Activated CD4-positive, CD25-positive, alpha-beta regulatory T cell treated with anti-CD3 and anti-CD28 coated beads, Interleukin-2, amount 50 U/mL, for 24 hours (primary cell): ENCODE results near the gene GSAP.

Experiments used
- ATAC-seq, 2 donors: fragments of 150-1000 bp; cut with Tn5 transposase; one replicate each; pipeline ENCODE4 v1.10.0; 2021; ENCODE audit warnings: mild to moderate bottlenecking in 1 of 2, moderate library complexity in 1 of 2

The GSAP gene

GRCh38 chr7:77434570-77435275, 18.6 kb upstream of the GSAP start:
- no peak for ATAC-seq

- ATAC-seq, result no peak
Observed at GRCh38 chr7:77433901-77434300, 17.8 kb upstream of the GSAP start.

DNA sequence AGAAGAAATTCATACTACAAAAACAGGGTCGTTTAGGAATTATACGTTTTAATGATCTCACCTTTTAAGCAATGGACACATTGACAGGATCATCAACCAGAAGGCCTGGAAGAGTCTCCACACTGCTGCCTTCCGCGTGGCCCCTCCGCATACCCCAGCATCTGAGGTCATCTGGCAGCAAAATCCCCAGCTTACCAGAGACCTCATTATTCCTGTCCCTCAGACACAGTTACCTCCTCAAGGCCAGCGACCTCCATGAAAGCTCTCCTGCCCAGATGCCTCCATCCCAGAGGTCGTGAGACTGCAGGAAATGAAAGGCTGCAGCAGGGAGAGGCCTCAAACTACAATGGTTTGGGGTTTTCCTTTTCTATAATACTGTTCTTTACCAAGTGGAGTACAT, 14.8 kb upstream of the GSAP start:
- ATAC-seq, result no peak

- no peak for ATAC-seq
Observed at GRCh38 chr7:77428777-77429231, 12.7 kb upstream of the GSAP start.

DNA sequence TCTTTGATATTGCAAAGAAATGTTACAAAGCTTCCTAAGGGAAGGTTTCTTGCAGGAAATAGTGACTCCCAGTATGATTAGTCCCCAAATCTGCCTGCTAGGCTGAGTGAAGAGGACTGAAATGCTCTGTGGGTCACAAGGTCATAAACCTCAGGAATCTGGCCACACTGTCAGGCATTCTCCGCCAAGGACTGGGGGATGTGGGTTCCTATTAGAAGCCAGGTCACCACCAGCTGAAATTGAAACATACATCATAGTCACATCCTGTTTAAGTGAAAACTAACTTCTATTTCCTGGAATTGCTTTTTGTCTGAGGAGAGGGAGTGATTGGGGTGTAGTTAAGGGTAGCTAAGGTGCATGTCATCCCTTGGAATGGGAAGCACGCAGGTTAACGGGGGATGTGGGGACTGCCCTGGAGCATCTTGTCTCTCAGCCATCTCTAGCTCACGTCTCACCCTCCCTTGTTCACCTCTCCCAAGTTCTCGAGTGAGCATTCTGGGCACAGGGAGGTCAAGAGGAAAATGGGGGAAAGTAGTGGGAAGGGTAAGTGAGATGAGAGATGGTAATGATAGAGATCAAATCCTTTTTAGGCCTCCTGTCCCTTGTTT, 12.0 kb upstream of the GSAP start:
- peak; percentile 56 to 60 for ATAC-seq

DNA sequence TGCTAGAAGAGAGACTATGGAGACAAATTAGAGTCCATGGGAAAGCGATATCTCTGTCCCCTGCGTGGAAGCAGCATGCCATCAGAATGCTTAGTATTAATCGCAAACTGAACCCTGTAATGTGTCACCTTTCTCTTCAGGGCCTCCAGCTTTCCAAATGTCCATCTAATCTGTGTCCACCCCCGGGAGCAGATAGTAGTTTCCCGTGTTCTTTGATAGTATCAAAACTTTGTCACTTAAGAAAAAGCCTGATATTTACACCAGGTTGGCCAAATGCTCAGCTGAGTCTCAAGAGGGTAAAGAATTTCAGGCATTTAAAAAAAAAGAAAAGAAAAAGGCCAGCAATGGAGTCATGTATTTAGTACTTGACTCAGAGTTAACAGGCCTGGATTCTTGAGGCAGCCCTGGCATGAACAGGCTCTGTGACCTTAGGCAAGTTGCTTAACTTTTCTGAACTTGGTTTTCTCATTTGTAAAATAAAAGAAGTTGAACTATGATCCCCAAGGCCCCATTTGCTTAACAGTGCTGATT, 10.4 kb upstream of the GSAP start:
- ATAC-seq, result no peak

DNA sequence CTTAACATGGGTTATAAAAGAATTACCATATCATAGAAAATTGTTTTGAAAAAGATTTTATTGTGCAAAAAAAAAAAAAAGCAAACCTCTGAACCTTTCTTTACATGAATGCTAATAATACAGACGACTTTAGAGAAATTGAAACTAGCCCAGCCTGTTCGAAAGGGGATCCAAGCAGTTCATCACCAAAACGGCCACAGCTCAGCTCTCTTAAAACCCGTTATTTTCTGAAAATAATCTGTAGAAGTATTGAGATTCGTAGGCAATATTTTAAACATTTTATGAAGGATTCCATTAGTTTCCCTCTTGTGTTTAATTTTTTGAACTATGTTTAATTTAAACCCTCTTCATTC, 9.9 kb upstream of the GSAP start:
- no peak for ATAC-seq

DNA sequence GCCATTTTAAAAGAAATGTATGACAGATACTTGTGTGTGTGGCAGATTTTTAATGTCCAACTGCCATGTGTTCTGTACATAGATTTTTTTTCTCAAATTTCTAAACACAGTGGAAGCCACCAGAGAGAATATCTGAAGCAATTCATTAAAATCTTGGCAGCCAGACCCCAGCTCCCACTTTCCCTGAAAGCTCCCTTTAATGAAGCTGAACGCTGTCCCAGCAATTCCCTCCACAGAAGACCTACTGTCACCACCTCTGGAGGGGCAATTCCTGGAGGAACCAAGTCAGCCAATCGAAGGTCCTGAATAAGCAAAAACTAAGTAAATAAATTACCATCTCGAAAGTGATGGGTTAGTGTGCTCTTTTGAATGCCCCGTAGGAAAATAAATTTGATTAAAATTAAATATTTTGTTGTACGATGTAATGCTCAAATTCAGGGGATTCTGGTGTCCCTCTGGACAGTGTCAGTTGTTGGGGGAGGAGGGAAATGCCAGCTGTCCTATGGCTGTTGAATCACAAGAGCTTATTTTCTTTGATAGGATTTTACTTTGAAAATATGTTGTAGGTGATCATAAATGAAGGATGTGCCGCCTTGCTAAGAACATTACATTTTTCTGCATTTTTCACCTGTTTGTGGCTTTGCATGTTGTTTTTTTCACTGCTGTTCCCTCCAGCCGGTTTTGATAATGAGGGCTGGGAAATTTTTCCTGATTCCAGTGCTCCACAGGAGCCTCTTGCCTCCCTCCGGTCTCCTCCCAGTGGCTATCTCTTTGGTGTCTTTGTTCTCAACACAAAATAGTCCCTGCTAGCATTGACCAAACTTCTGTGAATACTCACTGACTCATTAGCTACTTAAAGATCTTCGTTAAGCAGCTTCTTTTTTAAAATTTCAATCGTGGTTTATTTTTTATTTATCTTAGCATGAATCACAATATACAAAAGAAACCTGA, 9.2 kb upstream of the GSAP start:
- no peak for ATAC-seq

DNA sequence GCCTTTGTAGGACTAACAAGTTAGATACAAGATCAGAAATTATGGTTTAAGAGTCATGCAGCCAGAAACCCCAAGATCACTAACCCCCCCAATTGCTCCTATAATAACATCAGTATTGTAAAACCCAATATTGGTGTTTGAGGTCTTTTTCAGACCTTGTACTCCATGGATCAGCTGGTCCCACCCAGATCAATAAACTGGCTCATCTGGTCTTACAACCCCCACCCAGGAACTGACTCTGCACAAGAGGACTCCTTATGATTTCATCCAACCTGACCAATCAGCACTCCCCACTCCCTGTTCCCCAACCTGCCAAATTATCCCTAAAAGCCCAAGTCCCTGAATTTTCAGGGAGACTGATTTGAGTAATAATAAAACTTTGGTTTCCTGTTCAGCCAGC, 6.4 kb upstream of the GSAP start:
- no peak for ATAC-seq

GRCh38 chr7:77420986-77421672, 5.0 kb upstream of the GSAP start:
- ATAC-seq, result no peak

DNA sequence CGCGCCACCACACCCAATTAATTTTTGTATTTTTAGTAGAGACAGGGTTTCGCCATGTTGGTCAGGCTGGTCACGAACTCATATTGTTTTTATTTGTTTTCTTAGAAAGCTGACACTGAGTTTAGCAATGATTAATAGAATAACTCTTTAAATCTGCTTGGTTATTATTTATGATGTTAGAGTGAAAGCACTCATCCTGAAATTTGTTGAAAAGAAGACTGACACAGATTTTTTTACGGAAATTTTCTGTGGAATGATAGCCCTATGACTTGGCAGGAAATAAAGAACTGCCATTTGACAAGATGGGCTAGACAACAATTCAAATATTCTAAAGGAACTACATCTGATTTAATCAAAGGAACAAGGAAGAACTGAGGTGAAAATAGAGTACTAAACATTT, 4.3 kb upstream of the GSAP start:
- ATAC-seq, result no peak

DNA sequence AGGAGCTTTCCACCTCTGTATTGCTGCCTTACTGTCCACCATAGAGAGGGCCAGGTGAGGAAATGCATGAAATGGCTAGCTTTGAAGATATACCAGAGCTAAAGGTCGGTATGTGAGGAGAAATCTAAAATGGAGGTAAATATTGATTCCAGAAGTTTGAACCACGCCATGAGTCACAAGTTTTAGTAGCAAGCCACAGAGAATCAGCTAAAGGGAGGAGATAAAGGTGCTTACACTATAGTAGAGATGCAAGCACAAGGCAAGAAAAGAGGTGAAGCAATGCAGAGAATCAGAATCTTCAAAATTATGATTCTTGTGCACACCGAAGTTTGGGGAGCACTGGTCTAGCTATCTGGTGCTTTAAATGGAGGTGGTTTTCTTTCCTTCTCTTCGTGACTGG, 3.0 kb upstream of the GSAP start:
- ATAC-seq, result no peak

GRCh38 chr7:77417801-77418200, 1.7 kb upstream of the GSAP start:
- ATAC-seq, result no peak

- peak in 1 of 2 donors; percentile 7 for ATAC-seq
Observed at GRCh38 chr7:77416621-77417371, 647 bp upstream of the GSAP start.

DNA sequence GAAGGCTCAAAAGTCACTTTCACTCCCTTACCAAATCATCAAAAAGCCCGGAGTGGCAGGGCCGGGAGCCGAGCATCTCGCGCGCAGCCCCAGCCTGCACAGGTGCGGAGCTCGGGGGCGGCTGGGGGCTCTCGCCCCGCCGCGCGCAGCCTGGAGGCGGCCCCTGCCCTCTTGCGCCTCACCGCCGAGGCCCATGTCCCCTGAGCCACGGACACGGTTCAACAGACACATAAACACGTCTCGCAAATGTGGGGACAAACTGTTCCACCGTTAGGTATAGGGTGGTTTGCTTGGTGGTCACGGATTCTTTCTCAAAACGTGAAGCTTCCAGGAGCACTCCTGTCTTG, 700 bp downstream of the GSAP start:
- ATAC-seq, result peak; percentile 30 to 35

DNA sequence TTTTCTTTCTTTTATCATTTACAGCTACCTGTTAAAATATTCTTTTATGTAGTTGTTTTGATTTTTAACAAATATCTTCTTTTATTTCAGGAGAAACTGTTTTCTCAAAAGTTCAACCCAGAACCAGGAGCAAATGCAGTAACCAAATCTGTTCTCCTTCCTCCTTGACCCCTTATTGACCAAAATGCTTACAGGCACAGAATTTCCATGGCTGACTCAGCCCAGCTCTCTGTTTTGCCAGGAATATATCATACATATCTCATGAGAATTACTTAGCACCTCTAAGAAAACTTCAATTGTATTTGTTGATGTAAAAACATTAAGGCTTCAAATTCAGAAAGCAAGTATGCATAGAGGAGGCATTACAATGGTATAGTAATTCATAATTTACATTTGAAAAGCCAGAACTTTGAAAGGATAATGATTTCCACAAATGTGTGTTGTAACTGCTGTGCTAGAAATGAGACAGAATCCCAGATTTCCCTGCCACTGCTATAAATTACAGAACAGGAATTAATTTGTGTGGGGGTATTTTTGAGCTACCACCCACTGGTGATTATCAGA, 2.2 kb downstream of the GSAP start:
- ATAC-seq, result no peak

- no peak for ATAC-seq
Observed at GRCh38 chr7:77413128-77413527, 3.0 kb downstream of the GSAP start.

GRCh38 chr7:77409739-77410547, 6.2 kb downstream of the GSAP start:
- ATAC-seq, result no peak

- ATAC-seq, result no peak
Observed at GRCh38 chr7:77409005-77409738, 7.0 kb downstream of the GSAP start.

GRCh38 chr7:77407906-77408305, 8.2 kb downstream of the GSAP start:
- ATAC-seq, result no peak
